Measurements from ENCODE around the gene CTIF.

Gene CTIF

GRCh38 chr18:48829443-48830149, 290.8 kb downstream of the CTIF start:
- TF ChIP-seq USF1 (IDR thresholded peaks at IDR 0.05) (no peak), EGR1 (IDR thresholded peaks at IDR 0.05) (no peak), CREB1 (IDR thresholded peaks at IDR 0.05; ENCODE audit: low read depth) (no peak), YY1 (IDR thresholded peaks at IDR 0.05; ENCODE audit: low read depth) (no peak), ZBTB7A (IDR thresholded peaks at IDR 0.05; ENCODE audit: low read depth) (no peak)

GRCh38 chr18:48831113-48831759, 292.4 kb downstream of the CTIF start:
- TF ChIP-seq FOXM1 (IDR thresholded peaks at IDR 0.05; ENCODE audit: borderline replicate concordance, low read depth), result no peak
- no peak for TF ChIP-seq NFIC (IDR thresholded peaks at IDR 0.05)

GRCh38 chr18:48831802-48832201, 293.0 kb downstream of the CTIF start:
- no peak for TF ChIP-seq FOXM1 (IDR thresholded peaks at IDR 0.05; ENCODE audit: borderline replicate concordance, low read depth)
- TF ChIP-seq USF1 (IDR thresholded peaks at IDR 0.05), result no peak
- no peak for TF ChIP-seq CREB1 (IDR thresholded peaks at IDR 0.05; ENCODE audit: low read depth)
- no peak for TF ChIP-seq MAX (IDR thresholded peaks at IDR 0.05)
- TF ChIP-seq YY1 (IDR thresholded peaks at IDR 0.05; ENCODE audit: low read depth), result no peak
- TF ChIP-seq CEBPB (IDR thresholded peaks at IDR 0.05), result no peak
- TF ChIP-seq TCF12 (IDR thresholded peaks at IDR 0.05; ENCODE audit: low read depth), result no peak
- no peak for TF ChIP-seq TEAD4 (IDR thresholded peaks at IDR 0.05)
- TF ChIP-seq EGR1 (IDR thresholded peaks at IDR 0.05), result no peak
- TF ChIP-seq ZBTB7A (IDR thresholded peaks at IDR 0.05; ENCODE audit: low read depth), result no peak; the same call in 1 of the 2 replicates
- no peak for TF ChIP-seq TAF1 (IDR thresholded peaks at IDR 0.05; ENCODE audit: low read depth)
- TF ChIP-seq RAD21 (IDR thresholded peaks at IDR 0.05; ENCODE audit: low read depth), result no peak
- TF ChIP-seq EP300 (IDR thresholded peaks at IDR 0.05; ENCODE audit: borderline replicate concordance), result no peak
- no peak for TF ChIP-seq NFIC (IDR thresholded peaks at IDR 0.05)
- TF ChIP-seq REST (IDR thresholded peaks at IDR 0.05; ENCODE audit: low read depth), result no peak

GRCh38 chr18:48832938-48833700, 294.3 kb downstream of the CTIF start:
- TF ChIP-seq YY1 (IDR thresholded peaks at IDR 0.05; ENCODE audit: low read depth) (peak; percentile 61; the same call in 1 of the 2 replicates), CREB1 (IDR thresholded peaks at IDR 0.05; ENCODE audit: low read depth) (no peak), TAF1 (IDR thresholded peaks at IDR 0.05; ENCODE audit: low read depth) (no peak), REST (IDR thresholded peaks at IDR 0.05; ENCODE audit: low read depth) (no peak), USF1 (IDR thresholded peaks at IDR 0.05) (peak; percentile 42; the same call in 1 of the 2 replicates), TEAD4 (IDR thresholded peaks at IDR 0.05) (peak; percentile 95), RAD21 (IDR thresholded peaks at IDR 0.05; ENCODE audit: low read depth) (peak; percentile 44), EP300 (IDR thresholded peaks at IDR 0.05; ENCODE audit: borderline replicate concordance) (peak; percentile 98), TCF12 (IDR thresholded peaks at IDR 0.05; ENCODE audit: low read depth) (peak; percentile 97), CEBPB (IDR thresholded peaks at IDR 0.05) (peak; percentile 37; the same call in 1 of the 2 replicates), MAX (IDR thresholded peaks at IDR 0.05) (no peak; the same call in 1 of the 2 replicates), NFIC (IDR thresholded peaks at IDR 0.05) (peak; percentile 99), ZBTB7A (IDR thresholded peaks at IDR 0.05; ENCODE audit: low read depth) (no peak; the same call in 1 of the 2 replicates), EGR1 (IDR thresholded peaks at IDR 0.05) (peak; percentile 66), FOXM1 (IDR thresholded peaks at IDR 0.05; ENCODE audit: borderline replicate concordance, low read depth) (peak; percentile 94; the same call in 1 of the 2 replicates)
